Calu3 (cell line): Measurements from ENCODE around the gene PNKD. TPM values are rescaled to one million over a fixed set of nuclear protein-coding genes. Genes with fewer than 3 reads are reported as not detected.

Experiments
- BruUV-seq: library from RNA; stranded (reverse); fragments of 400-500 nt; replicated peaks from 2 replicates; lab custom pipeline; 2021; lab: Mats Ljungman, UMichigan
- CTCF ChIA-PET: fragments of 300-600 bp; sonication (Branson Sonifier 250); formaldehyde crosslinking; loops from one replicate; lab custom pipeline; 2022; ENCODE audit warnings: antibody characterized with exemption; lab: Charles Lee
- DNase-seq: peaks from one replicate; pipeline ENCODE4 v3.0.0; 2022
- H3K27ac Mint-ChIP-seq: one replicate; pipeline ENCODE4 v1.8.0; 2022; ENCODE audit warnings: mixed read lengths; ENCODE audit not compliant: unreplicated experiment
- H3K27me3 Mint-ChIP-seq: one replicate; pipeline ENCODE4 v1.8.0; 2022; ENCODE audit warnings: mixed read lengths; ENCODE audit not compliant: unreplicated experiment
- H3K36me3 Mint-ChIP-seq: one replicate; pipeline ENCODE4 v1.8.0; 2022; ENCODE audit warnings: mild to moderate bottlenecking, moderate library complexity, mixed read lengths; ENCODE audit not compliant: insufficient read depth, unreplicated experiment
- H3K4me1 Mint-ChIP-seq: one replicate; pipeline ENCODE4 v1.8.0; 2022; ENCODE audit warnings: mild to moderate bottlenecking, low read depth, mixed read lengths; ENCODE audit not compliant: unreplicated experiment
- H3K4me3 Mint-ChIP-seq: one replicate; pipeline ENCODE4 v1.8.0; 2022; ENCODE audit warnings: mild to moderate bottlenecking, low read depth, moderate library complexity, mixed read lengths; ENCODE audit not compliant: unreplicated experiment
- H3K9me3 Mint-ChIP-seq: one replicate; pipeline ENCODE4 v1.8.0; 2022; ENCODE audit warnings: low read depth, mixed read lengths; ENCODE audit not compliant: unreplicated experiment
- intact Hi-C: fragments of 100-400 bp; cut with micrococcal nuclease; formaldehyde crosslinking; loops from one replicate; pipeline ENCODE4 v1.10.0; 2022; ENCODE audit not compliant: unreplicated experiment
- total RNA-seq: library from RNA; stranded (reverse); gene quantifications from 2 replicates; pipeline ENCODE4 v1.2.3, GENCODE V29; 2022
- TF ChIP-seq, protein P1 (sequence below): fragments of 200-600 bp; IDR thresholded peaks from one replicate; pipeline ENCODE4 v1.8.0; 2022; ENCODE audit warnings: antibody characterized with exemption; ENCODE audit not compliant: unreplicated experiment

Gene PNKD
- total RNA-seq, 1 experiment from 2014 or later = 46.8 TPM

DNA sequence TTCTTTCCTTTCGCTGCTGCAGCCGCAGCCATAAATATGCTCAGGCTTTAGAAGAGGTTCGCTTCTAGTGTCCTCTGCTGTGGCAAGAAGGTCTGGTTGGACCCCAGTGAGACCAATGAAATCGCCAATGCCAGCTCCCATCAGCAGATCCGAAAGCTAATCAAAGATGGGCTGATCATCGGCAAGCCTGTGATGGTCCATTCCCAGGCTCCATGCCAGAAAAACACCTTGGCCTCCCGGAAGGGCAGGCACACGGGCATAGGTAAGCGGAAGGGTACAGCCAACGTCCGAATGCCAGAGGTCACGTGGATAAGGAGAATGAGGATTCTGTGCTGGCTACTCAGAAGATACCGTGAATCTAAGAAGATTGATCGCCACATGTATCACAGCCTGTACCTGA is 83.7 kb downstream of the PNKD start:
- CTCF ChIA-PET = interaction anchor here (0.6 kb wide), 1 partner anchor 86 kb away, joined by 4 read pairs; no protein-coding TSS in a partner anchor

DNA sequence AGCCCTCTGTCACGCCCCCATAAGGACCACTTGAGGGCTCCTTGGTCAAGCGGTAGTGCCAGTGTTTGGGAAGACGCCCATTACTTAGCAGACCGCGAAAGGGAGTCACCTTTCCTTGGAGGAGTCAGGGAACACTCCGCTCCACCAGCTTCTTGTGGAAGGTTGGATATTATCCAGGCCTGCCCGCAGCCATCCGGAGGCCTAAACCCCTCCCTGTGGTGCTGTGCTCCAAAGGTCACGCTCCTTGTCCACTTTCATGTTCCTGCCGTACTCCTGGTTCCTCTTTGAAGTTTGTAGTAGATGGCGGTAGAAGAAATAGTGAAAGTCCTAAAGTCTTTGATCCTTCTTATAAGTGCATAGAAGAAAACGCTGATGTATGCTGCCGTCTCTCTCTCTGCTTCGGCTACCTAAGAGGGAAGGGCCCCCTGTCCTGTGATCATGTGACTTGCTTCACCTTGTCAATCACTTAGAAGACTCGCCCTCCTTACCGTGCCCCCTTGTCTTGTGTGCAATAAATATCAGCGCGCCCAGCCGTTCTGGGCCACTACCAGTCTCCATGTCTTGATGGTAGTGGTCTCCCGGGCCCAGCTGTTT is 84.6 kb downstream of the PNKD start:
- Mint-ChIP-seq H3K27me3 (no peaks in the 10 kb centered on the region), H3K27ac (no peak overlapping the region), H3K9me3 (peaks cover 4% of the 10 kb centered on the region), H3K36me3 (peaks cover 14% of the 10 kb centered on the region), H3K4me1 (peaks cover 10% of the 10 kb centered on the region), H3K4me3 (no peak overlapping the region)
- TF ChIP-seq, protein P1, sequence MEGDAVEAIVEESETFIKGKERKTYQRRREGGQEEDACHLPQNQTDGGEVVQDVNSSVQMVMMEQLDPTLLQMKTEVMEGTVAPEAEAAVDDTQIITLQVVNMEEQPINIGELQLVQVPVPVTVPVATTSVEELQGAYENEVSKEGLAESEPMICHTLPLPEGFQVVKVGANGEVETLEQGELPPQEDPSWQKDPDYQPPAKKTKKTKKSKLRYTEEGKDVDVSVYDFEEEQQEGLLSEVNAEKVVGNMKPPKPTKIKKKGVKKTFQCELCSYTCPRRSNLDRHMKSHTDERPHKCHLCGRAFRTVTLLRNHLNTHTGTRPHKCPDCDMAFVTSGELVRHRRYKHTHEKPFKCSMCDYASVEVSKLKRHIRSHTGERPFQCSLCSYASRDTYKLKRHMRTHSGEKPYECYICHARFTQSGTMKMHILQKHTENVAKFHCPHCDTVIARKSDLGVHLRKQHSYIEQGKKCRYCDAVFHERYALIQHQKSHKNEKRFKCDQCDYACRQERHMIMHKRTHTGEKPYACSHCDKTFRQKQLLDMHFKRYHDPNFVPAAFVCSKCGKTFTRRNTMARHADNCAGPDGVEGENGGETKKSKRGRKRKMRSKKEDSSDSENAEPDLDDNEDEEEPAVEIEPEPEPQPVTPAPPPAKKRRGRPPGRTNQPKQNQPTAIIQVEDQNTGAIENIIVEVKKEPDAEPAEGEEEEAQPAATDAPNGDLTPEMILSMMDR = no peak
- no peak for DNase-seq
- intact Hi-C loops = loop anchor here (5.0 kb wide), 1 partner anchor 33 kb away; no protein-coding TSS in a partner anchor
- BruUV-seq = no TSS peak
- CTCF ChIA-PET = interaction anchor here (0.6 to 1.2 kb wide), 2 partner anchors 39 to 53 kb away, joined by 4 to 5 read pairs; no protein-coding TSS in a partner anchor

More for the DNA sequence above, 83.7 kb downstream of the PNKD start:
- intact Hi-C loops = no loop called here
- DNase-seq = no peak
- TF ChIP-seq, protein P1 = no peak
- Mint-ChIP-seq H3K4me1 (peaks cover 10% of the 10 kb centered on the region), H3K9me3 (peaks cover 4% of the 10 kb centered on the region), H3K36me3 (peaks cover 10% of the 10 kb centered on the region), H3K27ac (no peak overlapping the region), H3K4me3 (no peak overlapping the region), H3K27me3 (no peaks in the 10 kb centered on the region)
- no TSS peak for BruUV-seq

DNA sequence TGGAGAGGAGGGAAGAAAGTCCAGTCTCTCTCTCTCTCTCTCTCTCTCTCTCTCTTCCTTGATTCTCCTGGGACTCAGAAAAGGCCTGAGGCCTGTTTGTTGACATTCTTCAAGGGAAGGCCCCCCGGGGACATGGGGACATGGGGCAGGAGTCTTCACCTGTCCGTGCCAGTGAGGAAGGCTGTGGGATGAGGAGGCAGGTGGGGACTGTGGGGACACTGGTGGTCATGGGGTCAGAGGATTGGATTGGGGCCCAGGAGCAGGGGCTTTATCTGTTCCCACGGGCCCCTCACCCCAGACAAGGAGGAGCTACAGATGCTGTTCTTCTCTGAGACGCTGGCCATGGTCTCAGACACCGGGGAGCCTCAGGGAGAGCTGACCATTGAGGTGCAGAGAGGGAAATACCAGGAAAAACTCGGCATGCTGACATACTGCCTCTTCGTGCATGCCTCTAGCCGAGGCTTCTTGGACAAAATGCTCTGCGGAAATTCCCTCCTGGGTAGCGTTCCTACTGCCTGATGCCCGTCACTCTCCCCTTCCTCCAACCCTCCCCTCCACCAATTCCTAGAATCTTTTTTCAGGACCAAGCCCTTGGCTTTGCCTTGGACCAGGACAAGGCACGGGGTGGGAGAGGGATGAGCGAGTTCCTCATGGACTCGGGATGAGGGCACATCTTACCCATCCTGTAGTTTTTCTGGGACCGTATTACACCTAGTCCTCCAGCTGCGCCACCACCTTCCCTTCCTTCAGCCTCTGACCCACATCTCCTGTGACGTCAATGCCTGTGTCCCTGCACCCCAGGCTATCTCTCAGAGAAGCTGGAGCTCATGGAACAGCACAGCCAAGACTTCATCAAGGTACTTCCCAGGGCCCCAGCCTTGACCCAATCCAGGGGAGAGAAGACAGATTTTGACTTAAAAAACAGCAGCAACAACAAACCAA is 87.2 kb downstream of the PNKD start:
- peaks cover 14% of the 10 kb centered on the region for H3K36me3 Mint-ChIP-seq
- CTCF ChIA-PET = interaction anchor here (0.6 to 2.5 kb wide), 11 partner anchors 29 to 87 kb away, joined by 3 to 12 read pairs (median 4); partner anchors contain the start of genes AAMP and PNKD
- TF ChIP-seq, protein P1 = no peak
- no peaks in the 10 kb centered on the region for H3K9me3 Mint-ChIP-seq
- H3K4me1 Mint-ChIP-seq = peaks cover 10% of the 10 kb centered on the region
- H3K27ac Mint-ChIP-seq = peak overlapping the region; percentile 36
- intact Hi-C loops = loop anchor here (5.0 kb wide), 1 partner anchor 35 kb away; no protein-coding TSS in a partner anchor
- no peak for DNase-seq
- no TSS peak for BruUV-seq
- H3K27me3 Mint-ChIP-seq = no peaks in the 10 kb centered on the region
- H3K4me3 Mint-ChIP-seq = no peak overlapping the region

DNA sequence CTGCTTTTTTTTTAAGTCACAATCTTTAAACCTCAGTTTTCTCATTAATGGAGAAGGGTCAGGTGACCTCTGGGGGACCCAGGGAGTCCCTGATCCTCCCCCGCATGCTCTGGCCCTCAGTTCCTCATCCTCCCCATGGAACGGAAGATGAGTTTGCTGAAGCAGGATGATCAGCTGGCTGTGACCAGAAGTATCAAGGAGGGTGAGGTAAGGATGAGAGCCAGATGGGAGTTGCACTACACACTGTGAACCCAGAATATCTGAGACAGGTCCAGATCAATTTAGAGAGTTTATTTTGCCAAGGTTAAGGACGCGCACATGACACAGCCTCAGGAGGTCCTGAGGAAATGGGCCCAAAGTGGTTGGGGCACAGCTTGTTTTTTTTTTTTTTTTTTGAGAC is 90.1 kb downstream of the PNKD start:
- intact Hi-C loops = no loop called here
- Mint-ChIP-seq H3K4me1 (peaks cover 10% of the 10 kb centered on the region), H3K4me3 (no peak overlapping the region), H3K27ac (no peak overlapping the region), H3K9me3 (no peaks in the 10 kb centered on the region), H3K36me3 (peaks cover 14% of the 10 kb centered on the region), H3K27me3 (no peaks in the 10 kb centered on the region)
- DNase-seq = no peak
- CTCF ChIA-PET = no interaction called here
- TF ChIP-seq, protein P1 = no peak
- no TSS peak for BruUV-seq
